Measurements from ENCODE around the gene MYF6.

DNA sequence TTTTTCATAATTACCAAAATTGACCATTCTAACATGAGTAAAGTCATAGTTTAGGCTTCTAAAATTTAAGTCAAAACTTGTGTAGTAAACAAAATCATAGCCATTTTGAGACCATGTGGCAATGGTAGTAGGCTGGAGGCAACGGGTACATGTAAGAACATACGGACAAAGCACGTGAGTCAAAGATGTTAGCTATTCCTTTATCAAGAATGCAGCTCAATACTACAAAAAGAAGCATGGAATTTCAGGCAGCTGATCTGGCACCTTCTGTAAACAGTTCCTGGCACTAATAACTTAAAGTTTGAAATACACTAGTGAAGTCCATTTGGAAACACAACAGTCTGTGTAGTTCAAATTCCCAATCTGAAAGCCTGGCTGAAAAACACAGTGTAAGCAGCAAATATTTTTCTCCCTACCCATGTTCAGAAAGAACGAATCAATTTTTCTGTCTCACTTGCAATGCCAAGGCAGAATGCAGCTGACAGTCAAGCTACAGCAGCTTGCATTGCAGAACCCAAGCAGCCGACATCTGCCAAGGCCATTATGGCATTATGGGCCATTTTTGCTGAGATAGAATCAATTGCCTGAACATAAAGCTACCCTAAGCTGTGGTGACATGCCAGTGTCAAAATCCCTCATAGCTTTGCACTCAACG lies 38.5 kb downstream of the MYF6 start:
- TF ChIP-seq, protein P1, sequence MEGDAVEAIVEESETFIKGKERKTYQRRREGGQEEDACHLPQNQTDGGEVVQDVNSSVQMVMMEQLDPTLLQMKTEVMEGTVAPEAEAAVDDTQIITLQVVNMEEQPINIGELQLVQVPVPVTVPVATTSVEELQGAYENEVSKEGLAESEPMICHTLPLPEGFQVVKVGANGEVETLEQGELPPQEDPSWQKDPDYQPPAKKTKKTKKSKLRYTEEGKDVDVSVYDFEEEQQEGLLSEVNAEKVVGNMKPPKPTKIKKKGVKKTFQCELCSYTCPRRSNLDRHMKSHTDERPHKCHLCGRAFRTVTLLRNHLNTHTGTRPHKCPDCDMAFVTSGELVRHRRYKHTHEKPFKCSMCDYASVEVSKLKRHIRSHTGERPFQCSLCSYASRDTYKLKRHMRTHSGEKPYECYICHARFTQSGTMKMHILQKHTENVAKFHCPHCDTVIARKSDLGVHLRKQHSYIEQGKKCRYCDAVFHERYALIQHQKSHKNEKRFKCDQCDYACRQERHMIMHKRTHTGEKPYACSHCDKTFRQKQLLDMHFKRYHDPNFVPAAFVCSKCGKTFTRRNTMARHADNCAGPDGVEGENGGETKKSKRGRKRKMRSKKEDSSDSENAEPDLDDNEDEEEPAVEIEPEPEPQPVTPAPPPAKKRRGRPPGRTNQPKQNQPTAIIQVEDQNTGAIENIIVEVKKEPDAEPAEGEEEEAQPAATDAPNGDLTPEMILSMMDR (IDR thresholded peaks at IDR 0.05; ENCODE audit: borderline replicate concordance, extremely low read depth, low read length, poor library complexity, severe bottlenecking), result no peak
- TF ChIP-seq EZH2 (IDR thresholded peaks at IDR 0.05; ENCODE audit: borderline replicate concordance, low read depth, low read length, severe bottlenecking), result no peak
